Measurements from ENCODE around the gene LARP1. TPM values are rescaled to one million over a fixed set of nuclear protein-coding genes. Genes with fewer than 3 reads are reported as not detected.

The LARP1 gene
- total and polyA plus RNA-seq, 9 of the 15 experiments (the other 6 are each of a cell fraction or from before 2014, with no cell fraction given): 22.6 to 300 (median 92.0) TPM

DNA sequence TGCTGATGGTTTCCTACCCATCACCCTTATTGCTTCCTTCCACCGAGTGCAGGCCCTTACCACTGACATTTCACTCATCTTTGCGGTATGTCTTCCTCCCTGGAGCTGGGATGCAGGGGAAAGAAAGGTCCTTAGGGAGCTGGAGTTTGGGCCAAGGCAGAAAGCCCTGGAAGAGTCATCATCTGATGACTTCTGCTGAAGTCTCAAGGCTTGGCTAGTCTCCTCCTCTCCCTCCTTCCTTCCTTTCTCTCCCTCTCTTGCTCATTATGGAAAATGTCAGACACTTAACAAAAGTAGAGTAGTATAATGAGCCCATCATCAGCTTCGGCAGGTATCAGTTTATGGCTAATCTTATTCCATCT is 40.0 kb downstream of the LARP1 start (continued):
- TF ChIP-seq, protein P1, sequence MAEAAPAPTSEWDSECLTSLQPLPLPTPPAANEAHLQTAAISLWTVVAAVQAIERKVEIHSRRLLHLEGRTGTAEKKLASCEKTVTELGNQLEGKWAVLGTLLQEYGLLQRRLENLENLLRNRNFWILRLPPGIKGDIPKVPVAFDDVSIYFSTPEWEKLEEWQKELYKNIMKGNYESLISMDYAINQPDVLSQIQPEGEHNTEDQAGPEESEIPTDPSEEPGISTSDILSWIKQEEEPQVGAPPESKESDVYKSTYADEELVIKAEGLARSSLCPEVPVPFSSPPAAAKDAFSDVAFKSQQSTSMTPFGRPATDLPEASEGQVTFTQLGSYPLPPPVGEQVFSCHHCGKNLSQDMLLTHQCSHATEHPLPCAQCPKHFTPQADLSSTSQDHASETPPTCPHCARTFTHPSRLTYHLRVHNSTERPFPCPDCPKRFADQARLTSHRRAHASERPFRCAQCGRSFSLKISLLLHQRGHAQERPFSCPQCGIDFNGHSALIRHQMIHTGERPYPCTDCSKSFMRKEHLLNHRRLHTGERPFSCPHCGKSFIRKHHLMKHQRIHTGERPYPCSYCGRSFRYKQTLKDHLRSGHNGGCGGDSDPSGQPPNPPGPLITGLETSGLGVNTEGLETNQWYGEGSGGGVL (CRISPR knock-in tag; IDR thresholded peaks at IDR 0.05): no peak
- no peak for TF ChIP-seq TSHZ1 (CRISPR knock-in tag; IDR thresholded peaks at IDR 0.05)
- TF ChIP-seq KHSRP (IDR thresholded peaks at IDR 0.05): no peak
- TF ChIP-seq PHTF2 (CRISPR knock-in tag; IDR thresholded peaks at IDR 0.05): no peak
- TF ChIP-seq JUN (IDR thresholded peaks at IDR 0.05; ENCODE audit: borderline replicate concordance, low read depth, low read length): no peak
- no peak for TF ChIP-seq JUN (CRISPR knock-in tag; IDR thresholded peaks at IDR 0.05; ENCODE audit: borderline replicate concordance)
- no peak for TF ChIP-seq NR2F6 (CRISPR knock-in tag; IDR thresholded peaks at IDR 0.05)
- no peak for TF ChIP-seq RCOR1 (IDR thresholded peaks at IDR 0.05; ENCODE audit: borderline replicate concordance in 1 of 2, low read depth in 2 of 2, low read length in 2 of 2)
- TF ChIP-seq ZNF507 (tag; conservative IDR thresholded peaks at IDR 0.05): no peak
- TF ChIP-seq ESRRA (IDR thresholded peaks at IDR 0.05; ENCODE audit: borderline replicate concordance, low read depth): no peak
- no peak for TF ChIP-seq MCM2 (IDR thresholded peaks at IDR 0.05; ENCODE audit: low read depth)
